GM12878 (cell line): ENCODE results near the gene FCHSD2. TPM values are rescaled to one million over a fixed set of nuclear protein-coding genes. Genes with fewer than 3 reads are reported as not detected.

Experiments used
- ATAC-seq: fragments of 200-7000 bp; cut with Tn5 transposase; 3 replicates; pipeline ENCODE4 v1.9.1; 2020; ENCODE audit warnings: mild to moderate bottlenecking, moderate library complexity
- BruUV-seq: library from RNA; stranded (reverse); fragments of 400-500 nt; replicated peaks from 2 replicates; lab custom pipeline; 2021; lab: Mats Ljungman, UMichigan
- CTCF ChIA-PET: fragments of 300-600 bp; sonication (Branson Sonifier 250); formaldehyde crosslinking; extraction: SDS; loops from one replicate; lab custom pipeline; 2021; ENCODE audit warnings: inconsistent platforms; lab: Yijun Ruan, JAX
- POLR2A ChIA-PET: fragments of 350-600 bp; formaldehyde crosslinking; extraction: SDS; loops from one replicate; lab custom pipeline; 2021; ENCODE audit warnings: inconsistent platforms; lab: Charles Lee
- RAD21 ChIA-PET: fragments of 300-600 bp; sonication (Branson Sonifier 250); formaldehyde crosslinking; loops from one replicate; lab custom pipeline; 2023; ENCODE audit warnings: antibody characterized with exemption; ENCODE audit not compliant: unreplicated experiment; lab: Charles Lee
- SMC1A ChIA-PET: fragments of 300-600 bp; sonication (Branson Sonifier 250); formaldehyde crosslinking; loops from one replicate; lab custom pipeline; 2023; ENCODE audit not compliant: unreplicated experiment, uncharacterized antibody; lab: Charles Lee
- DNase-seq: peaks from one replicate; pipeline ENCODE4 v3.0.0-alpha.2; 2011; ENCODE audit warnings: low read depth, low spot score
- FAIRE-seq: peaks from 3 replicates; lab custom pipeline; 2011; peaks lifted over from hg19 to GRCh38; lab: Jason Lieb, UNC
- H2AFZ ChIP-seq: 2 replicates; pipeline ENCODE4 v1.6.0; 2011; ENCODE audit warnings: low read depth, low read length, control low read depth; ENCODE audit not compliant: control insufficient read depth
- H3K27ac ChIP-seq: 2 replicates; pipeline ENCODE4 v1.5.1; 2011; ENCODE audit warnings: control low read depth; ENCODE audit not compliant: control insufficient read depth, insufficient read depth
- H3K27me3 ChIP-seq, 2 experiments: replicated peaks in 1 of 2; 2 replicates each; pipeline versions ENCODE4 v1.6.0 to v1.6.1; 2011; ENCODE audit warnings: low read length in 1 of 2; ENCODE audit not compliant: control insufficient read depth in 2 of 2, insufficient read depth in 2 of 2
- H3K36me3 ChIP-seq, 2 experiments: 2 replicates each; pipeline ENCODE4 v1.5.1; 2011; ENCODE audit warnings: low read length in 1 of 2; ENCODE audit not compliant: control insufficient read depth in 2 of 2, insufficient read depth in 2 of 2
- H3K4me1 ChIP-seq: 2 replicates; pipeline ENCODE4 v1.6.1; 2011; ENCODE audit warnings: mild to moderate bottlenecking, low read length, moderate library complexity, mixed read lengths; ENCODE audit not compliant: control insufficient read depth, insufficient read depth
- H3K4me2 ChIP-seq: 2 replicates; pipeline ENCODE4 v1.6.0; 2011; ENCODE audit warnings: control low read depth; ENCODE audit not compliant: control insufficient read depth, insufficient read depth
- H3K4me3 ChIP-seq: fragments of 200-600 bp; sonication (generic); 2 replicates; pipeline ENCODE4 v1.5.1; 2016
- H3K79me2 ChIP-seq: 2 replicates; pipeline ENCODE4 v1.6.0; 2011; ENCODE audit warnings: low read length; ENCODE audit not compliant: control insufficient read depth, insufficient read depth
- H3K9ac ChIP-seq: 2 replicates; pipeline ENCODE4 v1.8.0; 2011; ENCODE audit warnings: low read length, control low read depth, mixed read lengths; ENCODE audit not compliant: control insufficient read depth, insufficient read depth
- H3K9me3 ChIP-seq: replicated peaks from 3 replicates; pipeline ENCODE4 v1.5.1; 2011; ENCODE audit warnings: mild to moderate bottlenecking, low read length; ENCODE audit not compliant: control insufficient read depth, insufficient read depth
- H4K20me1 ChIP-seq: 2 replicates; pipeline ENCODE4 v1.6.0; 2011; ENCODE audit not compliant: control insufficient read depth, insufficient read depth
- CREM ChIP-seq: IDR thresholded peaks from 2 replicates; pipeline ENCODE4 v1.6.1; 2014; ENCODE audit warnings: antibody characterized with exemption, low read depth
- NFYA ChIP-seq: IDR thresholded peaks from 2 replicates; pipeline ENCODE4 v1.6.1; 2011; ENCODE audit warnings: low read depth, mild to moderate bottlenecking, low read length, improper control_type of control experiment, borderline replicate concordance
- SMAD1 ChIP-seq: fragments of 450-650 bp; IDR thresholded peaks from 2 replicates; pipeline ENCODE4 v1.6.1; 2018; ENCODE audit warnings: mild to moderate bottlenecking, low read depth; ENCODE audit not compliant: partially characterized antibody
- STAT3 ChIP-seq: IDR thresholded peaks from 2 replicates; pipeline ENCODE4 v1.6.1; 2011; ENCODE audit warnings: low read depth, low read length, improper control_type of control experiment
- TAF1 ChIP-seq: IDR thresholded peaks from 2 replicates; pipeline ENCODE4 v1.6.1; 2011; ENCODE audit warnings: mild to moderate bottlenecking, low read depth, low read length, borderline replicate concordance
- ZNF24 ChIP-seq: fragments of 450-650 bp; IDR thresholded peaks from 2 replicates; pipeline ENCODE4 v1.6.1; 2017; ENCODE audit warnings: antibody characterized with exemption, mild to moderate bottlenecking
- in situ Hi-C: fragments of 300-500 bp; cut with MboI; formaldehyde crosslinking; loops from 9 replicates; pipeline ENCODE4 v1.14.3; 2018; ENCODE audit warnings: mixed read lengths
- intact Hi-C: fragments of 100-400 bp; cut with micrococcal nuclease; formaldehyde crosslinking; loops from one replicate; pipeline ENCODE4 v1.14.2; 2022; ENCODE audit not compliant: unreplicated experiment
- polyA plus RNA-seq, 11 experiments: library from polyadenylated mRNA; depleted of rRNA in 4 of 11; unstranded in 6 of 11; stranded (reverse) in 5 of 11; fragments of >200 nt; fragmentation: Nextera tagmentation in 4 of 11; fragmentation: Illumina TruSeq in 1 of 11; extraction: Ambion mirVana in 4 of 11; extraction: Trizol in 1 of 11; gene quantifications; 1 replicate in 1 of 11; 2 replicates in 10 of 11; pipeline versions ENCODE4 v1.2.1 to v1.2.3, GENCODE V29; 2011 to 2016; ENCODE audit warnings: inconsistent platforms in 2 of 11, missing spikeins in 2 of 11, low read depth in 1 of 11
- total RNA-seq, 4 experiments: library from RNA; depleted of rRNA in 3 of 4; stranded (reverse); fragments of >200 nt in 3 of 4; fragmentation: Illumina TruSeq in 1 of 4; extraction: Trizol in 1 of 4; gene quantifications; 2 replicates each; pipeline versions ENCODE4 v1.2.1 to v1.2.3, GENCODE V29; 2013 to 2021
- TF ChIP-seq, protein P1 (sequence below): IDR thresholded peaks from 2 replicates; pipeline ENCODE4 v1.6.1; 2011; ENCODE audit warnings: low read depth, mild to moderate bottlenecking, low read length, moderate library complexity, borderline replicate concordance; ENCODE audit errors: extremely low read depth
- TF ChIP-seq, protein P2 (sequence below): IDR thresholded peaks from 2 replicates; pipeline ENCODE4 v1.6.1; 2012; ENCODE audit warnings: low read depth, low read length, improper control_type of control experiment
- TF ChIP-seq, protein P3 (sequence below): fragments of 450-650 bp; conservative IDR thresholded peaks from 2 replicates; pipeline ENCODE4 v1.6.1; 2017; ENCODE audit warnings: mild to moderate bottlenecking, moderate library complexity

Gene FCHSD2
- total and polyA plus RNA-seq, 10 of the 15 experiments (the other 5 are each of a cell fraction or from before 2014, with no cell fraction given) = 13.2 to 89.8 (median 47.8) TPM

DNA sequence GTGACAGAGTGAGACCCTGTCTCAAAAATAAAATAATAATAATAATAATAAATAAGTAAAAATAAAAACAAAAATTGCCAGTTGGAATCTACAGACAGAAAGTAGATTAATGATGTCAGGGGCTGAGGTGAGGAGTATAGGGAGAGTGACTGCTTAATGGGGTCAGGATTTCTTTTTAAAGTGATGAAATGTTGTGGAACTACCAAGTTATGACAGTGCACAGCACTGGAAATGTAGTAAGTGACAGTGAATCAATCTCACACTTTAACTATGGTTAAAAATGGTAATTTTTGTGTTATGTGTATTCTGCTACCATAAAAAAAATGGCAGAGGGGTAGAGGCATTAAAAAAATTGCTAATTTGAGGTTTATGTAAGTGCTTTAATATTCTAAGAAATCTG, 240.7 kb downstream of the FCHSD2 start:
- H3K4me1 ChIP-seq = no peaks in the 10 kb centered on the region
- no peaks in the 10 kb centered on the region for H4K20me1 ChIP-seq
- H3K27ac ChIP-seq = no peak overlapping the region
- H2AFZ ChIP-seq = no peak overlapping the region
- RAD21 ChIA-PET = no interaction called here
- H3K27me3 ChIP-seq = no peaks in the 10 kb centered on the region
- no peaks in the 10 kb centered on the region for H3K79me2 ChIP-seq
- peaks cover 0 to 10% of the 10 kb centered on the region in 2 experiments; a peak in 2 of 4 replicates for H3K36me3 ChIP-seq
- no peak overlapping the region for H3K4me3 ChIP-seq
- FAIRE-seq (no peak), DNase-seq (no peak), ATAC-seq (no peak)
- H3K4me2 ChIP-seq = no peak overlapping the region
- H3K9me3 ChIP-seq = no peaks in the 10 kb centered on the region
- TF ChIP-seq, protein P1, sequence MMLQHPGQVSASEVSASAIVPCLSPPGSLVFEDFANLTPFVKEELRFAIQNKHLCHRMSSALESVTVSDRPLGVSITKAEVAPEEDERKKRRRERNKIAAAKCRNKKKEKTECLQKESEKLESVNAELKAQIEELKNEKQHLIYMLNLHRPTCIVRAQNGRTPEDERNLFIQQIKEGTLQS = no peak
- TF ChIP-seq TAF1 (no peak), STAT3 (no peak), SMAD1 (no peak), CREM (no peak), NFYA (no peak), ZNF24 (no peak)
- TF ChIP-seq, protein P2, sequence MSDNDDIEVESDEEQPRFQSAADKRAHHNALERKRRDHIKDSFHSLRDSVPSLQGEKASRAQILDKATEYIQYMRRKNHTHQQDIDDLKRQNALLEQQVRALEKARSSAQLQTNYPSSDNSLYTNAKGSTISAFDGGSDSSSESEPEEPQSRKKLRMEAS = no peak
- TF ChIP-seq, protein P3, sequence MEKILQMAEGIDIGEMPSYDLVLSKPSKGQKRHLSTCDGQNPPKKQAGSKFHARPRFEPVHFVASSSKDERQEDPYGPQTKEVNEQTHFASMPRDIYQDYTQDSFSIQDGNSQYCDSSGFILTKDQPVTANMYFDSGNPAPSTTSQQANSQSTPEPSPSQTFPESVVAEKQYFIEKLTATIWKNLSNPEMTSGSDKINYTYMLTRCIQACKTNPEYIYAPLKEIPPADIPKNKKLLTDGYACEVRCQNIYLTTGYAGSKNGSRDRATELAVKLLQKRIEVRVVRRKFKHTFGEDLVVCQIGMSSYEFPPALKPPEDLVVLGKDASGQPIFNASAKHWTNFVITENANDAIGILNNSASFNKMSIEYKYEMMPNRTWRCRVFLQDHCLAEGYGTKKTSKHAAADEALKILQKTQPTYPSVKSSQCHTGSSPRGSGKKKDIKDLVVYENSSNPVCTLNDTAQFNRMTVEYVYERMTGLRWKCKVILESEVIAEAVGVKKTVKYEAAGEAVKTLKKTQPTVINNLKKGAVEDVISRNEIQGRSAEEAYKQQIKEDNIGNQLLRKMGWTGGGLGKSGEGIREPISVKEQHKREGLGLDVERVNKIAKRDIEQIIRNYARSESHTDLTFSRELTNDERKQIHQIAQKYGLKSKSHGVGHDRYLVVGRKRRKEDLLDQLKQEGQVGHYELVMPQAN = no peak
- POLR2A ChIA-PET = no interaction called here
- intact Hi-C loops = no loop called here
- no TSS peak for BruUV-seq
- SMC1A ChIA-PET = no interaction called here
- no peak overlapping the region for H3K9ac ChIP-seq
- in situ Hi-C loops = no loop called here
- CTCF ChIA-PET = no interaction called here
